GM18502 (cell line): Measurements from ENCODE around the gene THBS4.
A peak's percentile ranks its signal among the peaks of the same experiment; 100 is the strongest.

ENCODE experiments used
- ATAC-seq: cut with Tn5 transposase; IDR thresholded peaks from one replicate; pipeline ENCODE4 v1.9.1; 2021; ENCODE audit warnings: mild to moderate bottlenecking; ENCODE audit not compliant: unreplicated experiment, poor library complexity

THBS4 gene

GRCh38 chr5:80034962-80035821, at the start of gene THBS4:
TSS of gene THBS4 (plus strand) at chr5:80035348. CDS start at chr5:80035538, 190 bp downstream.
- no peak for ATAC-seq

- ATAC-seq: no peak
Measured at GRCh38 chr5:79986260-79986659, 48.9 kb upstream of the THBS4 start.

GRCh38 chr5:79990205-79990597, 44.9 kb upstream of the THBS4 start:
- peak; percentile 59 for ATAC-seq

DNA sequence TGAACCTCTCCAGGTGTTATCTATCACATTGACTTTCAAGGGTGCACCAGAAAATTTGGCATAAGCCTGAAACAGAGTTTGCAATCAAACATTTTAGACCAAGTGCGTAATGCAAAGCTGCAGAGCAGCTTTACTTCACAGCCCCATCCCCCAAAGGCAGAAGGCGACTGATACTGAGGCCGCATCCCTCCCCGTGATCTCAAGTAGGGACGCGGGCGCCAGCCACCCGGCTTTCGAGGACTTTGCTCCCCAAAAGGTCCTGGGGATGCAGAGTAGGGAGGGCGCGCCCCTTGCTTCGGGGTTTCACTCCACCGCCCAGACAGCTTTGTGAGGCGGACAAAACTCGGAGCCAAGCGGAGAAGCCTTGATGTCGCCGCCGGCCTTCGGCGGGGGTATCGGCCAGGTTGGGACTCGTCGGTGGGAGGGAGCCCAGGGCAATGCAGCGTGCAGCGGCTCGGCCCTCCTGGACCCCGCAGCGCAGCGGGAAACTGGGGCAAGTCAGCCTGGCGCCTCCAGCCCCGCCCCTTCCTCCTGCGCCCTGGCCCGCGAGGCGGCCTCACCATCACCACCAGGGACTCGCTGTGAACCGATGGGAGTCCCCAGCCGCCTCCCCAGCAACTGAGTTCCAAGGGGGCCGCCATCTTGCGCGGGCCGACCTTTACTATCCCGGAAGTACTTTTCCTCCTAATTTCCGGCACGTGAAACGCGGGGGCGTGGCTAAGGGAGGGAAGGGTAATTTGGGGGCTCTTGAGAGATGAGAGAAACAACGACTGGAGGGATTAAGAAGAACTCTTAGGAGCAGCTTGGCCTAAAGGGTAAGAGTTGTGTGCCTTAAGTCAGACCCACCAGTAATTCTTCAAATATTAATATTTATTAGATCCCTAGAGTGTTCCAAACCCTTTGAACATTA, 44.3 kb upstream of the THBS4 start, which contains the start of gene MTX3:
TSS of gene MTX3 (minus strand) at position 665 of the 910 bp plus-strand sequence. CDS start at position 641, 24 bp downstream.
- peak; percentile 92 for ATAC-seq

GRCh38 chr5:79992891-79993657, 42.1 kb upstream of the THBS4 start:
- no peak for ATAC-seq

DNA sequence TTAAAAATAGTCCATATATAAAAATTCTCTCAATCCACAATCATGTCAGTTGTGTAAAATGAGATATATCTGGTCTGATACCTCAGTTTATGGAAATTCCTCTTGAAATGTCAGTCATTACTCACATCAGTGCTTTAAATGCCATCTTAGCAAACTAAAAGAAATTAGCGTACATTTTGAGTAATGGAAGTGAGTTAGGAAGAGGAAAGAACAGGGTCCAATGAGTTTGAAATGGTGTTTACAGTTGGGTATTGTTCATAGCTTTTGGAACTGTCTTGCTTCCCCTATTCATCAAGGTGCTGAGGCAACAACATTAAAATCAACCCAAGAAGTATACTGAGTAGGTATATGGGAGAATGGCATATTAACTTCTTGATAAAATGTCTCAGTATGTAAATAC, 35.4 kb upstream of the THBS4 start:
- ATAC-seq: no peak

DNA sequence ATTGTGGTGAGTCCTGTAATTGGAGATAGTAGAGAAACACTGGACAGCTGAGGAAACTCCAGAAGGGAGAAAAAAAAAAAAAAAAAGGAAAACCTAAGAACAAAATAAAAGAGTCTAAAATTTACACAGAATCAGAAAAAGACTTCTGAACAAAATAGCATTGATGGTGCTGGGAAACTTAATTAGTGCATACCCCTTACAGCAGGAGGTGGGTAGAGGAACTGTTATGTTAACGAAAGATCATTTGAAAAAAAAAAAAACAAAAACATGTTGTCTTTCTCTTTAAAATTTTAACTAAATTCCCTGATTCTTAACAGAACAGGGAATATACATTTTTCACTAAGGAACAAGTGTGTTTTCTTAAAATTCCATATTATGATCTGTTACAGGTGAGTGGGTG, 32.5 kb upstream of the THBS4 start:
- ATAC-seq: no peak

- ATAC-seq: no peak
Measured at GRCh38 chr5:80008995-80009765, 26.0 kb upstream of the THBS4 start.

- ATAC-seq: no peak
Measured at GRCh38 chr5:80010754-80011392, 24.3 kb upstream of the THBS4 start.

- no peak for ATAC-seq
Measured at GRCh38 chr5:80025069-80025468, 10.1 kb upstream of the THBS4 start.

GRCh38 chr5:80026841-80027240, 8.3 kb upstream of the THBS4 start:
- ATAC-seq: no peak

- ATAC-seq: no peak
Measured at GRCh38 chr5:80031109-80031508, 4.0 kb upstream of the THBS4 start.

- ATAC-seq: no peak
Measured at GRCh38 chr5:80033513-80033912, 1.6 kb upstream of the THBS4 start.

DNA sequence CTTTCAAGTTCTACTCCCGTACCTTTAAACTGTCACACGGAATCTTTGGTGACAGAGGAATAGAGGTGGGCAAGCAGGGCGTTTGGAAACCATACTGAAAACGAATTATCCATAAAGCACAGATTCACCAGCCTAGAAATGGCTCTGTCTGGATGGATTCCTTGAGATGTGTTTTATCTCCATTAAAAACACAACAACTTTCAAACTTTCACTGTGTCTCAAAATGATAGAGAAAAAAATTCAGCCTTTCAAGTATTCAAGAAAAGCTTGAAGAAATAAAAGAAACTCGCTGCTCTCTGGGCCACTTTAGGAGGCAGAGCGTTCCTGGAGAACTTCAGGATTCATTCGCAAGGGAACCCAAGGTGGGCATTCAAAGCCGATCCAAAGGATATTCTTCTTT, 589 bp upstream of the THBS4 start:
- no peak for ATAC-seq

DNA sequence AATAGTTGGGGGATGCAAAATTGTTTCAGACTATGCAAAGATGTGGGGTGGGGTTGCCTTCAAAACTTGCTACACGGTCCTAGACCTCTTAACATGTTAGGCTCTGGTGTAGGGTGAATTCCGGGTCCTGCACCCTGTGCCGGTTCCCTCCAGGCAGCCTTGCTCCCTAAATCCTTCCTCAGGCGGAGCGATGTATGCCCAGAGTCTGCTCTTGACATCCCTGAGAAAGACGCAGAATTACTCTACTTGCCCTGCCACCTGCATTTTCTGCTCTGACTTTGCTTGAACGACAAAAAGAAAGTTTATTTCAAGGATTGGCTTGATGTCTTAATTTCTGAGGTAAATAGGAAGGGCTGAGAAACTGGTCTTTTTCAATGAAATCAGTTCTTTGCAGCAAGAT, 691 bp downstream of the THBS4 start:
- no peak for ATAC-seq

DNA sequence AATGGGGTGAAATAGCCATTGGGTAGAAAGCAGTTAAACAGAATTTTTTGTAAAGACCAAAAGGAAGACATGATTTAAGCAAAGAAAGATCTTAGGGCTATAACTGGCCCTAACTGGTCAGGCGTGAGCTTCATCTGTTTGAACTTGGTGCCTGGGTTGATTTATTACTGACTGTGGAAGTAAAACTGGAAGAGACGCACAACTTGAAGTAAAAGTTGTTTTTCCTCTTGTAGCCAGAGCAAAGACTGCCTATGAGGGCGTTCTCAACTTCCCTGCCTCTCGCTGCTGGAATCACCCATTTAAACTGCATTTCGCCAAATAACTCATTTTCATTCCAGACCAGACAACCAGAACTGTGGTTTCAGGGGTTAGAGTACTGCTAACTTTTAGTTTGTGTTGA, 1.5 kb downstream of the THBS4 start:
- ATAC-seq: no peak

GRCh38 chr5:80037366-80037765, 2.2 kb downstream of the THBS4 start:
- ATAC-seq: no peak

- ATAC-seq: no peak
Measured at GRCh38 chr5:80039650-80040049, 4.5 kb downstream of the THBS4 start.

DNA sequence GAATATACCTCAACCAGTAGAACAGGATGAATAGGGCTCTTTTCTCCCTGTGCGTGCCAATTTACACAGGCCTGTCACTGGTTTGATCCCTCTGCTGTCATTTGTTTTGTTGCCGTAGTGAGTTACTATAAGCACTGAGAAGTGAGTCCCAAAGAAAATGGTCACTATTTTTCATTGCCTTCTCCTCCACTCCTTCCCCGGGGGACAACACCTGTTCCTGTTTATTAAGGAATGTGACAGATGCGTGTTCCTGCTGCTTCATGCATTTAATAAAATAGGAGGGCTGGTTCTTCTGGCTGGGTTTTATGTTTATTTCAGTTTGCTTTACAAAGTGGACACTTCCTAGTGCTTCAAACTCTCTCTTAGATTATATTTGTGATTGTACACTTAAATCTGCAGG, 6.4 kb downstream of the THBS4 start:
- no peak for ATAC-seq
